Neural progenitor cell (in vitro differentiated cells): ENCODE measurements around the gene PRSS2.

Experiments
- EZH2 ChIP-seq: fragments of 200-600 bp; sonication (generic); IDR thresholded peaks from 2 replicates; pipeline ENCODE4 v1.6.1; 2017; ENCODE audit warnings: antibody characterized with exemption, mild to moderate bottlenecking, moderate library complexity
- TF ChIP-seq, protein P1 (sequence below): fragments of 200-600 bp; sonication (generic); IDR thresholded peaks from 2 replicates; pipeline ENCODE4 v1.5.1; 2017; ENCODE audit warnings: antibody characterized with exemption, mild to moderate bottlenecking

DNA sequence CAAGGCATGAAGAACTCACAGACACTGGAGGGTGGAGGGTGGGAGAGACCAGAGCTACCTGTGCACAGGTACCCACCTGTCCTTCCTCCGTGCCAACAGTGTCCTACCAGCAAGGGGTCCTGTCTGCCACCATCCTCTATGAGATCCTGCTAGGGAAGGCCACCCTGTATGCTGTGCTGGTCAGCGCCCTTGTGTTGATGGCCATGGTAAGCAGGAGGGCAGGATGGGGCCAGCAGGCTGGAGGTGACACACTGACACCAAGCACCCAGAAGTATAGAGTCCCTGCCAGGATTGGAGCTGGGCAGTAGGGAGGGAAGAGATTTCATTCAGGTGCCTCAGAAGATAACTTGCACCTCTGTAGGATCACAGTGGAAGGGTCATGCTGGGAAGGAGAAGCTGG is 21.8 kb downstream of the PRSS2 start:
- TF ChIP-seq, protein P1, sequence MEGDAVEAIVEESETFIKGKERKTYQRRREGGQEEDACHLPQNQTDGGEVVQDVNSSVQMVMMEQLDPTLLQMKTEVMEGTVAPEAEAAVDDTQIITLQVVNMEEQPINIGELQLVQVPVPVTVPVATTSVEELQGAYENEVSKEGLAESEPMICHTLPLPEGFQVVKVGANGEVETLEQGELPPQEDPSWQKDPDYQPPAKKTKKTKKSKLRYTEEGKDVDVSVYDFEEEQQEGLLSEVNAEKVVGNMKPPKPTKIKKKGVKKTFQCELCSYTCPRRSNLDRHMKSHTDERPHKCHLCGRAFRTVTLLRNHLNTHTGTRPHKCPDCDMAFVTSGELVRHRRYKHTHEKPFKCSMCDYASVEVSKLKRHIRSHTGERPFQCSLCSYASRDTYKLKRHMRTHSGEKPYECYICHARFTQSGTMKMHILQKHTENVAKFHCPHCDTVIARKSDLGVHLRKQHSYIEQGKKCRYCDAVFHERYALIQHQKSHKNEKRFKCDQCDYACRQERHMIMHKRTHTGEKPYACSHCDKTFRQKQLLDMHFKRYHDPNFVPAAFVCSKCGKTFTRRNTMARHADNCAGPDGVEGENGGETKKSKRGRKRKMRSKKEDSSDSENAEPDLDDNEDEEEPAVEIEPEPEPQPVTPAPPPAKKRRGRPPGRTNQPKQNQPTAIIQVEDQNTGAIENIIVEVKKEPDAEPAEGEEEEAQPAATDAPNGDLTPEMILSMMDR = no peak
- TF ChIP-seq EZH2 = no peak
